ENCODE results near the gene PLPPR1.
A peak's percentile ranks its signal among the peaks of the same experiment; 100 is the strongest.

Gene PLPPR1

DNA sequence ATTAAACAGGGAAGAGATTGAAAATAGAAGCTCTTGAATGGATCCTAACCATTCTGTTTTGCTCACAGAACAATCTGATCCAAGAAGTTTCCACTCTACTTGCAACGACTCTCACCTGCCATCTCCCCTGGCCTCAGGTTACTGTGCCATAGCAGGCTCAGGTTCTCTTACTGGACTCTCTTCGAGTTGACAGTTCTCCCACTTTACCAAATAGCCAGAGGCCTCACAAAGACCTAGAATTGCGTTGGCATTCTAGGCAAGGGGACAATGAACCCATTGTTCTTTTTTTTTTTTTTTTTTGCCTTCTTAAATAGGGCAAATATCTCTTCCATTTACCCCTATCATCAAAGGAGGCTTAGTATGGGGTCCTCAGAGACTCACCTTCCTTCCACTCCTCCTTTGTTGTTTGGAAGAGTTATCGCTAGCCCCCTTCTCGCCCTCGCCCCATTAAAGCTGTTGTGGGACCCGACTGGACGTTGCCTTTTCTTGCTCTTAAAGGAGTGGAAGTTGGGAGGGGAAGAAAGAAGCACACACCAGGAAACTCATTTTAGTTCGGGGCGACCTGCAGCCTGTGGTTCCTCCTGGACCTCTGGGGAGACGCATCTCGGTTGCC, 688 bp upstream of the PLPPR1 start:
- H3K4me3 ChIP-seq (ENCODE audit: low read depth, low read length), result peak overlapping the region; percentile 59
- POLR2A ChIA-PET, result no interaction called here
- CTCF ChIA-PET, result no interaction called here
- TF ChIP-seq, protein P1, sequence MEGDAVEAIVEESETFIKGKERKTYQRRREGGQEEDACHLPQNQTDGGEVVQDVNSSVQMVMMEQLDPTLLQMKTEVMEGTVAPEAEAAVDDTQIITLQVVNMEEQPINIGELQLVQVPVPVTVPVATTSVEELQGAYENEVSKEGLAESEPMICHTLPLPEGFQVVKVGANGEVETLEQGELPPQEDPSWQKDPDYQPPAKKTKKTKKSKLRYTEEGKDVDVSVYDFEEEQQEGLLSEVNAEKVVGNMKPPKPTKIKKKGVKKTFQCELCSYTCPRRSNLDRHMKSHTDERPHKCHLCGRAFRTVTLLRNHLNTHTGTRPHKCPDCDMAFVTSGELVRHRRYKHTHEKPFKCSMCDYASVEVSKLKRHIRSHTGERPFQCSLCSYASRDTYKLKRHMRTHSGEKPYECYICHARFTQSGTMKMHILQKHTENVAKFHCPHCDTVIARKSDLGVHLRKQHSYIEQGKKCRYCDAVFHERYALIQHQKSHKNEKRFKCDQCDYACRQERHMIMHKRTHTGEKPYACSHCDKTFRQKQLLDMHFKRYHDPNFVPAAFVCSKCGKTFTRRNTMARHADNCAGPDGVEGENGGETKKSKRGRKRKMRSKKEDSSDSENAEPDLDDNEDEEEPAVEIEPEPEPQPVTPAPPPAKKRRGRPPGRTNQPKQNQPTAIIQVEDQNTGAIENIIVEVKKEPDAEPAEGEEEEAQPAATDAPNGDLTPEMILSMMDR (IDR thresholded peaks at IDR 0.05; ENCODE audit: insufficient read depth, low read length, missing control alignments), result no peak
- DNase-seq (ENCODE audit: low read depth, low spot score), result no peak

DNA sequence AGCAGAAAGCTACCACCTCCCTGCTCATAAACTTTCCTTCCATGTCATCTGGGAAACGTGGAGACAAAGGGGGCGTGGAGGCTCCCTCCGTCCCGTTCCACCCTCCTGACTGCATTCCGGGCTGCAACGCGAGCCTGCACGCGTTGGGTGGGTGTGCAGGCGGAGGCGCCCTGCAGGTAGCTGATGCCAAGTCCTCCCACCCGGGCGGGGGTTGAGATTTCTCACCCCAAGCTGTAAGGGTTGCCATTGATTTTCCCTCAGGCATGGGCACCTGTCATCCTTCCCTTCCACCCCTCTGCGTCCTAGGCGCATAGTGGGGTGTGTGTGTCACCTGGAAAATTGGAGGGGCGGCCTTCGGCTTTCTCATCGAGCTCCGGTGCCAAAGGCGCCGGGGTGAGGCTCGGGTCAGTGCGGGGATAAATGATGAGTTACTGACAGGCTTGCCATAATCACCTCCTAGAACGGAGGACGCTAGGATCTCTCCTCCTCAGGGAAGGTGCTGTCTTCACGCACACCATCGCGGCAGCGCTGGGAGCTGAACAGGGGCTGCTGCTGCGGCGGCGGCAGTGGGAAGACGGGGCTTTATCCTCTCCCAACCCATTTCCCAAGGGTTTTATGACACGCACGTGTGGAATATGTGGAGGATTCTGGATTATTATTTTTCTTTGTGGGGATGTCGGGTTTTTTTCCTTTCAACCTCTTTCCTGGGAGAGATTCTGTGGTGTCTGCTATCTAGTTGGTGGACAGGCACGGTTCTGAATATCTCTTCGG, 973 bp downstream of the PLPPR1 start:
- POLR2A ChIA-PET, result no interaction called here
- H3K4me3 ChIP-seq (ENCODE audit: low read depth, low read length), result peak overlapping the region; percentile 59
- DNase-seq (ENCODE audit: low read depth, low spot score), result no peak
- CTCF ChIA-PET, result no interaction called here
- TF ChIP-seq, protein P1 (IDR thresholded peaks at IDR 0.05; ENCODE audit: insufficient read depth, low read length, missing control alignments), result no peak

DNA sequence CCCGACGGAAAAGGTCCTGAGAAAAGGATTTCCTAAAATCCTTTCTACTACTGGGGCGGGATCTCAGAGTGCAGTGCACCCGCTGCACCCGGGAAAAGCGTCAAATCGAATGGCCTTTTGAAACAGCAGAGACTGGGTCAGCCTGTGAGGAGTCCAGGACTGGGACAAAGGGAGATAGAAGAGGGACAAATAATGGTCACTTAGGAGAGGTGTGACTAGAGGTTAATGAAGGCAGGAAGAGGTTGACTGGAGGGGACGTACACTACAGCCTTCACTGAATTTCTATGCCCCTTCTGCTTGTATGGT, 1.5 kb downstream of the PLPPR1 start:
- H3K4me3 ChIP-seq (ENCODE audit: low read depth, low read length), result no peak overlapping the region
- CTCF ChIA-PET, result no interaction called here
- DNase-seq (ENCODE audit: low read depth, low spot score), result no peak
- POLR2A ChIA-PET, result no interaction called here
- TF ChIP-seq, protein P1 (IDR thresholded peaks at IDR 0.05; ENCODE audit: insufficient read depth, low read length, missing control alignments), result no peak

DNA sequence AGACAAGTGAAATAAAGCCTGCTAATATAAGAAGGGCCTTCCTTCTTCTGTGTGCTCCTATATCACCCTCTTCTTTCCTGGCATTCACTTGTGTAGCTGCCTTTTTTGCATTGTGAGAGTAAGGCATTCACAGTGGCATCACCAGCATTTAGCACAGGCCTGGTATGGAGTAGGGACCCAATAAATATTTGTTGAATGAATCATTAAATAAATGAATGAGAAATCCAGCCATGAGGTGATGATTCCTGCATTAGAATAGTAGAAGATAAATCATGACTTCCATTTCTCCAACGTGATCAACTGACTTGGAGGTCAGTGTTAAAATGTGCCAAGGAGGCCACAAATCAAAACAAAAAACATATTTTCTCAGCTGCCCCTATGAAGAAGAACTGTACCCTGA, 3.9 kb downstream of the PLPPR1 start:
- TF ChIP-seq, protein P1 (IDR thresholded peaks at IDR 0.05; ENCODE audit: insufficient read depth, low read length, missing control alignments), result no peak
- ChIA-PET POLR2A (no interaction called here), CTCF (no interaction called here)
- no peak overlapping the region for H3K4me3 ChIP-seq (ENCODE audit: low read depth, low read length)
- no peak for DNase-seq (ENCODE audit: low read depth, low spot score)

- H3K4me3 ChIP-seq (ENCODE audit: low read depth, low read length), result no peak overlapping the region
- no peak for DNase-seq (ENCODE audit: low read depth, low spot score)
- ChIA-PET CTCF (no interaction called here), POLR2A (no interaction called here)
- TF ChIP-seq, protein P1 (IDR thresholded peaks at IDR 0.05; ENCODE audit: insufficient read depth, low read length, missing control alignments), result no peak
Observed at GRCh38 chr9:101034222-101034621, 5.7 kb downstream of the PLPPR1 start.

DNA sequence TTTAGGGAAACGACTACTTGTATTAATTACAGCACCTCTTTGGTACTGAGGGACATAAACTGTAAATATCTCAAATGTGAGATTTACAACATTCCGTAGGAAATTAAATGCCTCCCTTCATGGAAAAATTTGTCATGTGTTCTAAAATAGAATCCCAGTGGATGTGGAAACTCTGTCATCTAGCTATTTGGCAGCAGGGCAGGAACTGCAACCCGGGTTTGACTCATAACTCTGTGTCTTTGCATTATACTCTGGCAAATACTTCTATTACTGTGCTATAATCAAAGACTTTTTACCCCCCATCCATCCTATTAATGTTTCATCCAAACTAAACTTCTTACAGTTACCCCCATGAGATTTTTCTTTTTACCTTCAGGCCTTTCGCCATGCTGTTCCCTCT, 6.6 kb downstream of the PLPPR1 start:
- CTCF ChIA-PET, result no interaction called here
- no peak overlapping the region for H3K4me3 ChIP-seq (ENCODE audit: low read depth, low read length)
- POLR2A ChIA-PET, result no interaction called here
- TF ChIP-seq, protein P1 (IDR thresholded peaks at IDR 0.05; ENCODE audit: insufficient read depth, low read length, missing control alignments), result no peak
- DNase-seq (ENCODE audit: low read depth, low spot score), result no peak

Measured in AG04449 (cell line).